ENCODE results near the gene CHERP. TPM values are rescaled to one million over a fixed set of nuclear protein-coding genes. Genes with fewer than 3 reads are reported as not detected.
"Not testable (repeated sequence)": the region's sequence is repeated elsewhere in the genome, so short reads cannot be mapped to it uniquely, and the experiment has no call there.

The CHERP gene
- total RNA-seq, 1 donor, result 7.2 TPM

DNA sequence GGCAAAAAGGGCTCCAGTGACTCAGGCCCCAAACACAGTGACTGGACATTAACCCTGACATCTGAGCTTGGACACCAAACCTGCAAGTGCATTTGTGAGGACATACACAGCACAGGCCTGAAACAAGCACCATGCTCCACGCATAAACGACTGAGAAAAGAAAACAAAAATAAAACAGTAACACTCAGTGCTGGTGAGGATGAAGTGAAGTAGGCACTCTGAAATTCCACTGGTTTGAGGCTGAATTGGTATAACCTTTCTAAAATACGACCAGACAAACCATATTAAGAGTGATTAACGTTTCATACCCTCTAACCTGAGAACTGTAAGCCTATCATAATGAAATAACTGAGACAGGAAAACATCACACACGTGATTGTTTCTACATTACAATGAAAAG lies 24.5 kb upstream of the CHERP start:
- H3K4me1 ChIP-seq (ENCODE audit: insufficient read depth, low read length), result peaks cover 35% of the 10 kb centered on the region
- H3K4me3 ChIP-seq (ENCODE audit: low read length), result no peak overlapping the region
- H3K9me3 ChIP-seq (ENCODE audit: low read depth, low read length), result no peaks in the 10 kb centered on the region
- H3K27me3 ChIP-seq (ENCODE audit: insufficient read depth, low read length), result no peaks in the 10 kb centered on the region

- no peak overlapping the region for H3K4me3 ChIP-seq (ENCODE audit: low read length)
Measured at GRCh38 chr19:16566161-16566560, 23.9 kb upstream of the CHERP start.

DNA sequence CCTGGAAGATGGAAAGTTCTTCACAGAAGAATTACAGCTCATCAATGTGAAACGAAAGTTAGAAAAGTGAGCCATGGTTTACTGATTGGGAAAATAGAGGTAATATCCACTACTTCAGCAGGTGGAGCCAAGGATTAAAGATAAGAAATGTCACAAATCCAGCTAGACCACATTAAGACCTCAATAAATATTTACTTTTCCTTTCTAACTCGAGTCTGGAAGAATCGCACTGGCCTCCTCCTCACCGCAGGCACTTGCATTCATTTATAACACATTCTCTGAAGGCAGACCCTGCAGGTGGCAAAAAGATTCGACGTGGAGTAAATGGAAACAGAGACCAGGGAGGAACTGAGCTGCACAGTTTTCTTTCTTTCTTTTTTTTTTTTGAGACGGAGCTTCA lies 22.6 kb upstream of the CHERP start:
- Histone ChIP-seq H3K4me3 (ENCODE audit: low read length) (no peak overlapping the region), H3K4me1 (ENCODE audit: insufficient read depth, low read length) (peaks cover 25% of the 10 kb centered on the region), H3K27me3 (ENCODE audit: insufficient read depth, low read length) (no peaks in the 10 kb centered on the region), H3K9me3 (ENCODE audit: low read depth, low read length) (no peaks in the 10 kb centered on the region)

More at GRCh38 chr19:16566161-16566560, 23.9 kb upstream of the CHERP start:
- H3K9me3 ChIP-seq (ENCODE audit: low read depth, low read length), result no peaks in the 10 kb centered on the region
- H3K4me1 ChIP-seq (ENCODE audit: insufficient read depth, low read length), result peaks cover 30% of the 10 kb centered on the region
- H3K27me3 ChIP-seq (ENCODE audit: insufficient read depth, low read length), result no peaks in the 10 kb centered on the region

DNA sequence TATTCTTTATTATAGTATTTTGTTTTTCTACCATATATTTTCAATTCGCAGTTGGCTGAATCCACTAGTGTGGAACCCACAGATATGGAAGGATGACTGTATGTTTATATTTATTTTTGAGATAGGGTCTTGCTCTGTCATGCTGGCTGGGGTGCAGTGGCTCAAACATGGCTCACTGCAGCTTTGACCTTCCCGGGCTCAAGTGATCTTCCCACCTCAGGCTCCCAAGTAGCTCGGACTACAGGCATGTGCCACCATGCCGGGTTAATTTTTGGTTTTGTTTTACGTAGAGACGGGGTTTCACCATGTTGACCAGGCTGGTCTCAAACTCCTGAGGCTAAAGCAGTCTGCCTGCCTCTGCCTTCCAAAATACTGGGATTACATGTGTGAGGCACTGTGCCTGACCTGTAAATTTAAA lies 20.4 kb upstream of the CHERP start:
- peaks cover 24% of the 10 kb centered on the region for H3K4me1 ChIP-seq (ENCODE audit: insufficient read depth, low read length)
- H3K9me3 ChIP-seq (ENCODE audit: low read depth, low read length), result no peaks in the 10 kb centered on the region
- no peaks in the 10 kb centered on the region for H3K27me3 ChIP-seq (ENCODE audit: insufficient read depth, low read length)
- no peak overlapping the region for H3K4me3 ChIP-seq (ENCODE audit: low read length)

DNA sequence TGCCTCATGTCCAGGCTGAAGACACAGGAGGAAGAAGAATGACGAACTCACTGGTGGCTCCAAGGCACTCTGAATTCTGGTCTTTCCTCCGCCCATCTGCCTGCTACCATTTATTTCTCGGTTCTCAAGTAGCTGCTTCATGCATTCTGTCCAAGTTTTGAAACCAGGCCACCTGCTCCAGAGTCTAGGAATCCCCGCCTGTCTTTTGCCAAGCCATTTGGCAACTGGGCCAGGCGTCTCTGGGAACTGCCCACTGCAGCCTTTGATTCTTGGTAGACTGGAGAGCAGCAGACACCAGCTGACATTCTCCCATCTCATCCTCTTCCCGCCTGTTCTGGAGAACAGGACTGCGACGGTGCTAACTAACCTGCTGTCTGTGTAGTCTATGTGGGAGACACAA lies 19.1 kb upstream of the CHERP start:
- Histone ChIP-seq H3K9me3 (ENCODE audit: low read depth, low read length) (no peaks in the 10 kb centered on the region), H3K4me1 (ENCODE audit: insufficient read depth, low read length) (peaks cover 11% of the 10 kb centered on the region), H3K4me3 (ENCODE audit: low read length) (no peak overlapping the region), H3K27me3 (ENCODE audit: insufficient read depth, low read length) (no peaks in the 10 kb centered on the region)

DNA sequence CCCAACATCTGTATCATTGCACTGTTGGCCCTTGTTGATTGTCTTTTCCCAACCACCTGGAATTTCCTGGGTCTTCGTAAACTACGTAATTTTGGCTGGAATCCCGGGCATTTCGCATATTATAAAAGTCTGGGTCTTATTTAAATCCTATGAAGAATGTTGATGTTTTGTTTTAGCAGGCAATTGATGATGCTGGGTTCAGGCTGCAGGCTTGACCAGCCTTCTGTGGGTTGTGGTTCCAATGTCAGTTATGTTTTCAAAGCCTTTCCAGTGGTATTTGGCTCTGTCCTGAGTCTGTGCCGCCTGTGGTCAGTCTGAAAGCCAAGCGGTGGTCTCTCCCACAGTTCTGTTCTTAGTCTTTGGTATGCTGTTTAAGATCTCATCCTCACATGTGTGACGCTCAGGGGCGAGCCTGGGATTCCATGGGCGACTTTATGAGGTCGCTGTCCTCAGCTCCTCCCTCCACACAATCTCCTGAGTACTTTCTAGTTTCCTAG lies 17.6 kb upstream of the CHERP start:
- no peak overlapping the region for H3K4me3 ChIP-seq (ENCODE audit: low read length)
- no peaks in the 10 kb centered on the region for H3K27me3 ChIP-seq (ENCODE audit: insufficient read depth, low read length)
- no peaks in the 10 kb centered on the region for H3K9me3 ChIP-seq (ENCODE audit: low read depth, low read length)
- H3K4me1 ChIP-seq (ENCODE audit: insufficient read depth, low read length), result no peaks in the 10 kb centered on the region

DNA sequence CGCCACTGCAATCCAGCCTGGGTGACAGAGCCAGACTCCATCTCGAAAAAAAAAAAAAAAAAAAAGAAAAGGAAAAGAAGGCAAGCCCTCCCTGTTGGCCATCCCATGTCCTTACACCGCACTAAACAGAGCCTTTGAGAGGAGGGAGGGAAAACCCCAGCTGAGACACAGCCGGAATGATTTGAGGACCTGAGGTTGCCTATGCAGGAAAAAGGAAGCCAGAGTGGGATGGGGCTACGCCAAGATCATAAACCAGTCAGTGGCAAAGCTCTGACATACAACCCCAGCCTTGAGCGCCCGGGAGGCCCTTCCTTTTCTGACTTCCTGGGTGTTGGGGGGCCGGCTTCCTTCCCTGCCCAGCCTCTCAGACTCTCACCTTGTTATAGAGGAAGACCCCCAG lies 12.5 kb upstream of the CHERP start:
- Histone ChIP-seq H3K27me3 (ENCODE audit: insufficient read depth, low read length) (no peaks in the 10 kb centered on the region), H3K9me3 (ENCODE audit: low read depth, low read length) (no peaks in the 10 kb centered on the region), H3K4me3 (ENCODE audit: low read length) (no peak overlapping the region), H3K4me1 (ENCODE audit: insufficient read depth, low read length) (no peaks in the 10 kb centered on the region)

- not testable (repeated sequence) for H3K9me3 ChIP-seq (ENCODE audit: low read depth, low read length); H3K4me3 ChIP-seq (ENCODE audit: low read length); H3K27me3 ChIP-seq (ENCODE audit: insufficient read depth, low read length); H3K4me1 ChIP-seq (ENCODE audit: insufficient read depth, low read length)
Measured at GRCh38 chr19:16551902-16552301, 9.7 kb upstream of the CHERP start.

DNA sequence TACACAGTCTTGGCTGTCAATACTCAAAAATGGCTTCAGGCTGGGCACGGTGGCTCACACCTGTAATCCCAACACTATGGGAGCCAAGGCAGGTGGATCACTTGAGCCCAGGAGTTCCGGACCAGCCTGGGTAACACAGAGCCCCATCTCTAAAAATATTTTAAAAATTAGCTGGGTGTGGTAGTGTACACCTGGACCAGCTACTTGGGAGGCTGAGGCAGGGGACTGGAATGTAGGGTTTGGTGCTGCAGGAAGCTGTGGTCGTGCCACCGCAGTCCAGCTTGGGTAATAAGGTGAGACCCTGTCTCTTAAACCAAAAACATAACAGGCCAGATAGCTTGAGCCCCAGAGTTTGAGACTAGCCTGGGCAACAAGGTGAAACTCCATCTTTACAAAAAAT lies 6.7 kb upstream of the CHERP start:
- no peaks in the 10 kb centered on the region for H3K9me3 ChIP-seq (ENCODE audit: low read depth, low read length)
- H3K27me3 ChIP-seq (ENCODE audit: insufficient read depth, low read length), result no peaks in the 10 kb centered on the region
- H3K4me3 ChIP-seq (ENCODE audit: low read length), result no peak overlapping the region
- H3K4me1 ChIP-seq (ENCODE audit: insufficient read depth, low read length), result peaks cover 17% of the 10 kb centered on the region

DNA sequence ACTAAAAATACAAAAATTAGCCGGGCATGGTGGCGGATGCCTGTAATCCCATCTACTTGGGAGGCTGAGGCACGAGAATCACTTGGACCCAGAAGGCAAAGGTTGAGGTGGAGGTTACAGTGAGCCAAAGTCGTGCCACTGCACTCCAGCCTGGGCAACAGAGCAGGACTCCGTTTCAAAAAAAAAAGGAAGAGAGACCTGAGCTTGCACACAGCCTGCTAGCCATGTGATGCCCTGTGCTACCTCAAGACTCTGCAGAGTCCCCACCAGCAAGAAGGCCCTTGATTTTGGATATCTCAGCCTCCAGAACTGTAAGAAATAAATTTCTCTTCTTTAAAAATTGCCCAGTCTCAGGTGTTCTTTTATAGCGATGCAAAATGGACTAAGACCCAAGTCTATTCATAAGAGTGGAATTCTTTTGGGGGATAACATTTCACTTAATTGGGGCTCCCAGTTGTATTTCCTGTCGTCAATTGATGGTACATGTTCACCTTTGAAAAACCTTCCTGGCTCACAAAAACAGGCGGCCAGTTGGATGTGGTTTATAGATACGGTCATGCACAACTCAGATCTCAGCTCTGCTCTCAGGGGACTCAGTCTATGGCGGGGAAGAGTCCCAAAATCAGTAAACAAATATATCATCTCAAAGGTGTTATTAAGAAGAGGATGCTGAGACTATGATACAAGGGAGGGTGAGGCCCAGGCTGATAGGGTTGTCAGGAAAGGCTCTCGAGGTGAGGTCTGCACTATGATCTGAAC lies 2.4 kb upstream of the CHERP start:
- Histone ChIP-seq H3K4me3 (ENCODE audit: low read length) (no peak overlapping the region), H3K9me3 (ENCODE audit: low read depth, low read length) (no peaks in the 10 kb centered on the region), H3K27me3 (ENCODE audit: insufficient read depth, low read length) (no peaks in the 10 kb centered on the region), H3K4me1 (ENCODE audit: insufficient read depth, low read length) (peaks cover 50% of the 10 kb centered on the region)

DNA sequence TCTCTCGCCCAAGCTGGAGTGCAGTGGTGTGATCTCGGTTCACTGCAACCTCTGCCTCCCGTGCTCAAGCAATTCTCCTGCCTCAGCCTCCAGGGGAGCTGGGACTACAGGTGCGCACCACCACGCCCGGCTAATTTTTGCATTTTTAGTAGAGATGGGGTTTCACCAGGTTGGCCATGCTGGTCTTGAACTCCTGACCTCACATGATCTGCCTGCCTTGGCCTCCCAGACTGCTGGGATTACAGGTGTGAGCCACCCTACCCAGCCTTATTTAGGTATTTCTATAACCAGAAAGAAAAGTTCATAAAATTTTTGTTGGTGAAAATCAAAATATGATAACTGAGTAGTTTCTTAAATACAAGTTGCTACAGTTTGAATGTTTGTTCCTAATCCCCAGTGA lies 1.5 kb upstream of the CHERP start:
- not testable (repeated sequence) for H3K27me3 ChIP-seq (ENCODE audit: insufficient read depth, low read length); H3K4me3 ChIP-seq (ENCODE audit: low read length); H3K9me3 ChIP-seq (ENCODE audit: low read depth, low read length)
- peaks cover 54% of the 10 kb centered on the region for H3K4me1 ChIP-seq (ENCODE audit: insufficient read depth, low read length)

- H3K4me3 ChIP-seq (ENCODE audit: low read length), result peak overlapping the region; percentile 94
- H3K27me3 ChIP-seq (ENCODE audit: insufficient read depth, low read length), result no peaks in the 10 kb centered on the region
- H3K9me3 ChIP-seq (ENCODE audit: low read depth, low read length), result no peaks in the 10 kb centered on the region
- H3K4me1 ChIP-seq (ENCODE audit: insufficient read depth, low read length), result peaks cover 53% of the 10 kb centered on the region
Measured at GRCh38 chr19:16542910-16543472, 754 bp upstream of the CHERP start.

DNA sequence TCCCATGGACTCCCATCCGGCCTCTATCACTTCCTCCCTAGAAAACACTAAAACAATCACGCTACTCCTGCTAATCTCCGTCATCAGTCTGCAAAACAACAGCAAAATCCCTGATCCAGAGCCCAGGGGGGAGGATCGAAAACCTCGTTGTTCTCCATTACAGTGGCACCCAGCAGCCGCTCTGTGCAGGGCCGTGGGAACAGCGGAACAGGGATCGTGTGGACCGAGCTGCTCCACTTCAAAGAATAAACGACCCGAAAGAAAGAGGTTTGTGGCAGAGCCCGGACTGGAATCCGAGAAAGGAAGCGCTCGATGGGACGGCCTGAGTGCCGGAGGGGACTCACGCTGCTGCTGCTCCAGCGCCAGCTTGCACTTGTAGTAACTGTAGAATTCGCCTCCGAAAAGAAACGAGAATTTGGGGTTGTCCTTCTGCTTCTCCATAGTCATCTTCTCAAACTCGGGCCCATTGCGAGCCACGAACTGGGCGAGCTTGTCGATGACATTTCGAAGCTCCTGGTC lies 652 bp downstream of the CHERP start:
- no peaks in the 10 kb centered on the region for H3K27me3 ChIP-seq (ENCODE audit: insufficient read depth, low read length)
- H3K9me3 ChIP-seq (ENCODE audit: low read depth, low read length), result no peaks in the 10 kb centered on the region
- H3K4me3 ChIP-seq (ENCODE audit: low read length), result peak overlapping the region; percentile 94
- peaks cover 48% of the 10 kb centered on the region for H3K4me1 ChIP-seq (ENCODE audit: insufficient read depth, low read length)

DNA sequence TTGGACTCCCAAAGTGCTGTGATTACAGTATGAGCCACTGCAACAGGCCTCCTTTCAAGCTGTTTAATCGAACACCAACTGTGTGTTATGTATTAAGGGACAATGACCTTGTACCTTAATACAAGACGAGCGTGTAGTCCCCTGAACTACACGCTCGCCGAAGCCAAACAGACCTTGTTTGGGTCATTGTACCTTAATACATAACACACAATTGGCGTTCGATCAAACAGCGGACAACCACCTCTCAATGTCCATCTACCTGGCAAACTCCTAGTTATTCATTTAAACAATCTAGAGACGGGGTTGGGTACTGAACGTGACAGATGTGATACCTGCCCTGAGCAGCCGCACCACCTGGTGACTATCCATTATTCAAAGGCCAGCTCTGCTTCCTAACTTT lies 1.3 kb downstream of the CHERP start:
- no peaks in the 10 kb centered on the region for H3K9me3 ChIP-seq (ENCODE audit: low read depth, low read length)
- H3K4me1 ChIP-seq (ENCODE audit: insufficient read depth, low read length), result peaks cover 48% of the 10 kb centered on the region
- no peaks in the 10 kb centered on the region for H3K27me3 ChIP-seq (ENCODE audit: insufficient read depth, low read length)
- H3K4me3 ChIP-seq (ENCODE audit: low read length), result peak overlapping the region; percentile 94

GRCh38 chr19:16537111-16537510 lies 5.1 kb downstream of the CHERP start:
- Histone ChIP-seq H3K4me1 (ENCODE audit: insufficient read depth, low read length) (peaks cover 24% of the 10 kb centered on the region), H3K4me3 (ENCODE audit: low read length) (no peak overlapping the region), H3K9me3 (ENCODE audit: low read depth, low read length) (no peaks in the 10 kb centered on the region), H3K27me3 (ENCODE audit: insufficient read depth, low read length) (no peaks in the 10 kb centered on the region)

GRCh38 chr19:16536130-16536529 lies 6.1 kb downstream of the CHERP start:
- no peaks in the 10 kb centered on the region for H3K9me3 ChIP-seq (ENCODE audit: low read depth, low read length)
- no peaks in the 10 kb centered on the region for H3K27me3 ChIP-seq (ENCODE audit: insufficient read depth, low read length)
- H3K4me3 ChIP-seq (ENCODE audit: low read length), result no peak overlapping the region
- H3K4me1 ChIP-seq (ENCODE audit: insufficient read depth, low read length), result peaks cover 16% of the 10 kb centered on the region

Data from mononuclear cell (primary cell).